GM19043 (cell line): ENCODE data around the gene POU4F1.
"Not testable (repeated sequence)": the region's sequence is repeated elsewhere in the genome, so short reads cannot be mapped to it uniquely, and the experiment has no call there.

Experiments
- ATAC-seq: cut with Tn5 transposase; IDR thresholded peaks from one replicate; pipeline ENCODE4 v1.9.1; 2021; ENCODE audit warnings: low read depth; ENCODE audit not compliant: unreplicated experiment

Gene POU4F1, protein sequence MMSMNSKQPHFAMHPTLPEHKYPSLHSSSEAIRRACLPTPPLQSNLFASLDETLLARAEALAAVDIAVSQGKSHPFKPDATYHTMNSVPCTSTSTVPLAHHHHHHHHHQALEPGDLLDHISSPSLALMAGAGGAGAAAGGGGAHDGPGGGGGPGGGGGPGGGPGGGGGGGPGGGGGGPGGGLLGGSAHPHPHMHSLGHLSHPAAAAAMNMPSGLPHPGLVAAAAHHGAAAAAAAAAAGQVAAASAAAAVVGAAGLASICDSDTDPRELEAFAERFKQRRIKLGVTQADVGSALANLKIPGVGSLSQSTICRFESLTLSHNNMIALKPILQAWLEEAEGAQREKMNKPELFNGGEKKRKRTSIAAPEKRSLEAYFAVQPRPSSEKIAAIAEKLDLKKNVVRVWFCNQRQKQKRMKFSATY

DNA sequence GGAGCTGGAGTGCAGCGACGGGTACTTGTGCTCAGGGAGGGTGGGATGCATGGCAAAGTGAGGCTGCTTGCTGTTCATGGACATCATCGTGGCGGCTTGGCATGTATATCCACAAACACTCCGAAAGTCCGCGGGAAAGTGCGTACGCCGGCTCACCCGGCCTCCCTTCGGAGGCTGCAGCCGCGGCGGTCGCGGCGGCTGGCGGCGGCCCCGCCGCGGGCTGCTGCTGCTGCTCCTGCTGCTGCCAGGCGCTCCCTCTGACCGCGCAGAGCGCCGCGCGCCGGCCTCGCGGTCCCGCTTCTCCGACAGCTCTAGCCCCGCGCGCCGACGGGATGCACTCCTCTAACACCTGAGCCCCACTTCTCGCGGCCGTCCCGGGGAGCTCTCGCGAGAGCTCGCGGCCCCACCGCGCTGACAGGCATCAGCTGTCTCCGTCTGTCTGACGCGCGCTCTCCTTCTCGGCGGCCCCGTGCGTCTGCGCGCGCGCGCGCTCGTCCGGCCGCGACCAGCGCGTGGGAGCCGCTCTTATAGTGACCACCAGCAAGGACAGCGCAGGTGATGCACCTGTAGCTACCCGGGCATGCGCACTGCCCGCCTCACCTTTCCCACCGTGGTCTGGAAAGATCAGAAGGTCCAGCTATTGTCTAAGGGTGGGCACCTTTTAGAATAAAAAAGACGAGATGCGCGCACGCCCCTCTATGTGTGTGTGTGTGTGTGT is at the start of gene POU4F1:
Gene POU4F1, minus strand, starts transcription at position 313 of the 718 bp plus-strand sequence. Its CDS starts 226 bp downstream, at position 87.
- ATAC-seq, result peak; percentile 74

DNA sequence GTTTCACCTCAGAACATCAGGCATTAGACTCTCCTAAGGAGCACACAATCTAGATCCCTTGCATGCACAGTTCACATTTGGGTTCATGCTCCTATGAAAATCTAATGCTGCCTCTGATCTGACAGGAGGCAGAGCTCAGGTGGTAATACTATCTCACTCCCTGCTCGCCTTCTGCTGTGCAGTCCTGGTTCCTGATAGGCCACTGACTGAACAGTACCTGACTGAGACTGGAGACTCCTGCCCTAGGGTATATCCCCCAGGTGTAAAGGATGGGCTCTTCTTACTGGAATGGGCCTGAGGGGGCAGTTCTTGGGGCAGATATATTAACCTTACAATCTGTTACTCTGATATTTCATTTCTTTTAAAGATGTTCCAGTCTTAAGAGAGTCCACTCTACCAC is 49.3 kb upstream of the POU4F1 start:
- no peak for ATAC-seq

DNA sequence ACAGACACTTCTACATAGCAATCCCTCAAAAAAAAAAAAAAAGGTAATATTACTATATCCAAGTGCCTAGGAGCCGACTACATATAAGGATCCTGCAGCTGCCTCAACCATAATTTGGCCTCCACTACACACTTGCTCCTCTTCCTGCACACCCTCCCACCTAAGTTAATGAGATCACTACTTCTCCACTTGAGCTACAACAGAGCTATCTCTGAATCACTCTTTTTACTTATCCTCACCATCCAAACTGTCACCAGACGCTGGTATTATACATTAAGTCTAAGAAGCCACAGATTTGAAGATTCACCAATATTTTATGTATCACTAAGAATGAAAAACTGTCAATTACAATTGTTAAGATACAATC is 47.3 kb upstream of the POU4F1 start:
- no peak for ATAC-seq

DNA sequence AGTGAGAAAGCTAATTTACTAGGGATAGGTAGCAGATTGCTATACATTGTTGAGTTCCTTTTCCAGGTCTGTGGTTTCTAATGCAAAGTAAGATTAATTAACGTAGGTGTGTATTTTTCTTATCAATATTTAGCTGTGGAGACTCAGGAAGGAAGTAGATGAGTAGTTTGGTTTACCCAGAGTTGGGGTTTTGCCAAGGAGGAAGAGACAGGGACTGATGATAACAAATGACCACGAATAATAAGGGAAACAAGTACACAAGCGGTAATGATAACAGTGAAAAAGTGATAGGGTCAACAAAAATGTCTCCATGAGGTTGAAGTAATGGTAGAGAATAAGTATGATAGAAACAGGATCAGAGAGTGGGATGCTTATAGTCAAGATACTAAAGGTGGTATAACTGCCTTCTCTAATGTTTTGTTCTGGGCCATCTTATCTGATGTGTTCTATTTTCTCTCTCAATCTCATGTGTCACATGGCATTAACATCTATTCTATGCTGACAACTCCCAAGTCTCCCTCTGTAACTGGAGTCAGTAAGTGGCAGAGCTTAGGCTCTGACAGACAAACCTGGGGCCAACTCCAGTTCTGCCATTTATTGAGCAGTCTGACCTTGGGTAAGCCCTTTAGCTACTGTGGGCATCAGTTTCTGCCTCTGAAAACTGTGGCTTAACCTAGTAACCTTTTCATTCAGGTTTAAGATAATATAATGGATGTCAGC is 46.8 kb upstream of the POU4F1 start:
- ATAC-seq, result no peak

DNA sequence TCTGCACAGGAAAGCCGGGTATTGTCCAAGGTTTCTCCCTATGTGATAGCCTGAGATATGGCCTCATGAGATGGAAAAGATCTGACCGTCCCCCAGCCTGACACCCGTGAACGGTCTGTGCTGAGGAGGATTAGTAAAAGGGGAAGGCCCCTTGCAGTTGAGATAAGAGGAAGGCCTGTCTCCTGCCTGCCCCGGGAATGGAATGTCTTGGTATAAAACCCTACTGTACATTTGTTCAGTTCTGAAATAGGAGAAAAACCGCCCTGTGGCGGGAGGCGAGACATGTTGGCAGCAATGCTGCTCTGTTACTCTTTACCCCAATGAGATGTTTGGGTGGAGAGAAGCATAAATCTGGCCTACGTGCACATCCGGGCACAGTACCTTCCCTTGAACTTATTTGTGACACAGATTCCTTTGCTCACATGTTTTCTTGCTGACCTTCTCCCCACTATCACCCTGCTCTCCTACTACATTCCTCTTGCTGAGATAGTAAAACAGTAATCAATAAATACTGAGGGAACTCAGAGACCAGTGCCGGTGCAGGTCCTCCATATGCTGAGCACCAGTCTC is 43.8 kb upstream of the POU4F1 start:
- ATAC-seq, result not testable (repeated sequence)

DNA sequence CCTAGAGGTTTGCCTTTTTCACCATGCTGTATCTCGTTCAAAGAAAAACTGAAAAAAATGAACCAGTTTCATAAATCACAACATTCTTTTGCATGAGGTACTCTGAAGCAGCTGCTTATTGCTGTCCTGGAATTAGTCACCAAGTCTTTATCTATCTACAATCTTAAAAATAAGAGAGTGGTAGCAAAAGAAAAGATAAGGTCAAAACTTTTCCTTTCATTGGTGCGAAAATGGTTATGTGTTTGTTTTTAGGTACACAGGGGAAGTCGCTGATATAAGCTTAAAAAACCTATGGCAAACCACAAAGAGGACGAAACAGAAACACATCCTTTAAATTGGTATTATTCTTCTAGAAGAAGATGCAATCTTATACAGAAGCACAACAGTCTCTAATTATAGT is 34.9 kb upstream of the POU4F1 start:
- no peak for ATAC-seq

DNA sequence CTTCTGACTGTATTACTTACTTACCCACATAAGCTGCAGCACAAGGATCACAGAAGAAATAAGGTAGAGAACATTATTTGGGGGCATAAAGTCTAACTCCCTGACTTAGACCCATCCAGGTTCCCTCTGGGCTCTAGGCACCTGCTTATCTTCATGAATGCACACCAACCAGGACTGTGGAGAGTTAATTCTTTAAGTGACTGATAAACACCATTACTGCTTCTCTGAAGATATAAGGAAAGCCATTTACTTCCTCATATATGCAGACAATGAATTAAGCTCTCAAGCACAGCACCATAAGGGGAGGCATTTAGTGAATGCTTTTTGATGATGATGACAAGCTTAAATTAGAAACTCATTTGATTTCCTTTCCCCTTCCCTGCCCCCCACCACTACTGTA is 33.1 kb upstream of the POU4F1 start:
- no peak for ATAC-seq

DNA sequence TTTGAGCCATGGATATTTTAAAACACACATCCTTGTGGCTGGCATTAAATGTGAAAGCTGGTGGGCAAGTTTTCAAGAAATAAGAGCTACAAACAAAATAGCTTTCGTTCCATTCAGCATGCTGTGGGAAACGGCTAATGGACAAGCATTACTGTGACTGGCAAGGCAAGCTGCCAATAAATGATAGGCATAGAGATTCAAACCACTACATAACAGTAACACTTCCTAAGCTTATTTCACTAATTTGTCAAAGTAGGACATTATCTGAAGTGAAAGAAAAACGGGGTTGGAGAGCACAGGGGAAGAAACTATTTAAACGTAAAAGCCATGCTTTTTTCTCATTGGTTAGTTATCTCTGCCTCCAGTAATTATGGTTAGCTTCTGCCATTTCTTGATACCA is 29.6 kb upstream of the POU4F1 start:
- ATAC-seq, result no peak

DNA sequence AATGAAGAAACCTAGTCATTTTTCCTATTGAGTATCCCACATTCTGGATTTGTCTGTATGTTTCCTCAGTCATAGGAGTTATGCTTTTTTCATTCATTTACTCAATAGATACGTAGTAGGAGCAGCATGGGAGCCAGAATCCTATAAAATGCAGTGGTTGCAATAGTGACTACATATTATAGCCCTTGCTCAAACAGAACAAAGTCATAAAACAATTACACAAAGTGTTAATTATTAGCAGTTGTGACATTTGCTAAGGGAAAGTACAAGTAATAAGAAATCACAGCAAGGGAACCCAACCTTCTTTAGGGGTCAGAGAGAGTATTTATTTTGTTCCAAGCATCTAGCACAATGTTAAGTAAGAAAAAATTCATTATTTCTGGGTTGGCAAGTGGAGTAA is 27.7 kb upstream of the POU4F1 start:
- ATAC-seq, result no peak

DNA sequence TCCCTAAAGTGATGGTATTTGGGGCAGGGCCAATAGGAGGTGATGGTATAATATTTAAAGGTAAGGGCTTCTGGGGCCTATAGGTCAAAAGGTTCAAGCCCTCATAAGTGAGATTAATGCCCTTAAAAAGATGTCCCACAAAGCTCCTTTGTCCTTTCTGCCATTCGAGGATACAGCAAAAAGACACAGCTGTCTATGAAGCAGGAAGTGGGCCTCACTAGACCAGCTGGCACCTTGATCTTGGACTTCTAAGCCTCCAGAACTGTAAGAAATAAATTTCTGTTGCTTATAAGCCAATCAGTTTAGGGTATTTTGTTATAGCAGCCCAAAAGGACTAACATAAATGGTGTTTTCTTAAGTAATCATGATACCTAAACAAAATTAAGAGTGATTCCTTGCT is 27.2 kb upstream of the POU4F1 start:
- no peak for ATAC-seq

DNA sequence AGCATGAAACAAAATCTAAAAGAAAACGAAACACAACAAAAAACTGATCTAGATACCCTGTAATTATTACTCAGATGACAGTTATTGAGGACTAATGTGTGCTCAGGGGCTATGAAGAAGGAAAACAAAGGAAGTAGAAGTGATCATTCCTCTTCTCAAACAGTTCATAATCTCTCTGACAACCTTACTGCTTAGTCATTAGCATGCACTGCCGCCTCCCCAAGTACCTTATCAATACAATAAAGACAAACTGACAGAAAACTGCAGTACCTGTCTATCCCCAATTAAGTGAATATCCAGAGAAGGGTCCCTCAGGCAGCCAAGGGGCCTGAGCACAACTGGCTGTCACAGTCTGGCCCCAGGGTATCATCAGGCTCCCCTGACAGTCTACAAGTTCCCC is 22.0 kb upstream of the POU4F1 start:
- ATAC-seq, result no peak

DNA sequence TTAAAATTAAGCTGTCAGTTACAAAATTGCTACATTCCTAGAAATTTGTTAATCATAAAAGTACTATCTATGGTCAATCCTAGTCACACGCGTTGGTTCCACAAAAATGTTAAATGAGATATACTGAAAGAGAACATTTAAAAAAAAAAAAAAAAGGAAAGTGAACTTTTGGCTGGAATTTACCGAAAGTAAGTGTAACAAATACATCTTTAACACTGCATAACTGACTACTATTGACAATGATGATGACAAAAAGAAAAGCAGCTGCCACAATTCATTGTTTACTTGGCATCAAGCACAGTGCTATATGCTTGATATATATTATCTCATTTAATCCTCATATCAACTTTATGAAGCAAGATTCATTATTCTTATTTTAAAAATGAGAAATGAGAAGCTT is 19.8 kb upstream of the POU4F1 start:
- no peak for ATAC-seq

DNA sequence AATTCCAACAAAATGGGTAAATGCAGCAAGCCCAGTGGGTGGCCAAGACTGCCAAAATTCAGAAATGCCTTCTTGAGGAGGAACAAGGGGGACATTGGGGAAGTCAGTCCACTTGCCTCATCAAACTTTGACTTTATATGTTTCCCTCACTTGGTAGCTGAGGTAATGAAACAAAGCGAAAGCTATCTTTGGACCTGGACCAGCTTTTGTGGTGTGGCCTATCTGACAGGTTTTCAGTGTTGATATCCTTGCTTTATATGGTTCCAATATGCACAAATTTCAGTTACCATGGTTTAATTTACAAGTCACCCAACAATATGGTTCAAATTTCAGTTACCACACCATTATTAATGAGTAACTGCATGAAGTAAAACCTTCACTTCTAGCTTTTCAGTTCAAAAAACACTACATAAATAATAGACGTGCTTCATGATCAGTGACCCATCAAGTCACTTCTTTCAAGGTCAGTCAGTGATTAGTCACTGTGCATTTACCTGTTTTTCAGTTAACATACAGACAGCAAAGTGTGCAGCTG is 17.7 kb upstream of the POU4F1 start:
- peak; percentile 39 for ATAC-seq

DNA sequence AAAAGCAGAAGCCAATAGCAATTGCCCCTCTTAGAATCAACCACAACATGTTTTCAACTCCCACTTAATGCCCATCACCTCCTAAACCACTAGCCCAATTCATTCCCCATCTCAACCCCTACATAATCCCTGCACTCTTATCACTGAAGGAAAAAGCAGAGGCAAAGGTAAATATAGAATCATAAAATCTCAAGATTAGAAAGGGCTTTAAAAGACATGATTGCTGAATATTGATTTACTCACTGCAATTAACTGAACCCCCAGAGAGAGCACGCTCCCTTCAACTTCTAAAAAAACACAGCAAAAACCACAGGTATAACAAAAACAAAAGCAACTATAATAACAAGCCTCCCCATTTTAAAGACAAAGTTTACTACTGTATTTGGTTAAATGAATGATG is 15.1 kb upstream of the POU4F1 start:
- no peak for ATAC-seq

DNA sequence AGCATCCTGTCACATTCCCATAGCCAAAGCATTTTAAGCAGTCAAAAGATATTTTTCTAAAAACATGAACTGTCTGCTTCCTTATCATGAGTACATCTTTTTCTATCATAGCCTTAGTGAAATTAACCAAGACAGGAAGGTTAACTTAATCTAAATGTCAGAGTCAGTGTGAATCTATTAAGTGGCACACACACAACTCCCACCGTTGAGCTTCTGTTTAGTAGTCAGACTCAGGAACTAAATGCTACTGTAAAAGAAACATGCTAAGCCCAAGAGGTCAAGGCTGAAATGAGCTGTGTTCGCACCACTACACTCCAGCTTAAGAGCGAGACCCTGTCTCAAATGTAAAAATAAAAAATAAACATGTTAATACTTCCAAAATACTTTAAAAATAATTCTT is 7.7 kb upstream of the POU4F1 start:
- no peak for ATAC-seq

DNA sequence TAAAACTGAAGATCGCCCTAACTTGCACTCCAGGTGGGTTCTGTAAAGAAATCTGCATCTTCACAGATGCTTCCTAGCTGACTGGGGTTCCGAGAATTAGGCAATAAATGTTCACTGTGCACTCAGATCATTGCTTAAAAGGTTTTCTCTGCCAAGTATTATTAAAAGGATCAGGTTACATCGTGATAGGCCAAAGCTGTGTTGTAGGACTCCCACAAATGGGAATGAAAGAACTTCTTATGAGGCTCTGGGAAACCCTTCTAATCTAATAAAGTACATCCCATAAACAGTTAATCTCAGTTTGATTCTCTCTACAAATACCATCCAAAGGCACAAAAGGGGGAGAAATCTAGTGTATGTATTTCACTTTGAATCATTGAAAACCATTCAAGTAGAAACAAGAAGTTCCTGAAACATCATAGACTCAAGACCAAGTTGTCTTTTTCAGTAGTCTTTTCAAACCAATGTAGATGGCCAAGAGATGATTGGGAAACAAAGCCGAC is 7.1 kb upstream of the POU4F1 start:
- no peak for ATAC-seq

DNA sequence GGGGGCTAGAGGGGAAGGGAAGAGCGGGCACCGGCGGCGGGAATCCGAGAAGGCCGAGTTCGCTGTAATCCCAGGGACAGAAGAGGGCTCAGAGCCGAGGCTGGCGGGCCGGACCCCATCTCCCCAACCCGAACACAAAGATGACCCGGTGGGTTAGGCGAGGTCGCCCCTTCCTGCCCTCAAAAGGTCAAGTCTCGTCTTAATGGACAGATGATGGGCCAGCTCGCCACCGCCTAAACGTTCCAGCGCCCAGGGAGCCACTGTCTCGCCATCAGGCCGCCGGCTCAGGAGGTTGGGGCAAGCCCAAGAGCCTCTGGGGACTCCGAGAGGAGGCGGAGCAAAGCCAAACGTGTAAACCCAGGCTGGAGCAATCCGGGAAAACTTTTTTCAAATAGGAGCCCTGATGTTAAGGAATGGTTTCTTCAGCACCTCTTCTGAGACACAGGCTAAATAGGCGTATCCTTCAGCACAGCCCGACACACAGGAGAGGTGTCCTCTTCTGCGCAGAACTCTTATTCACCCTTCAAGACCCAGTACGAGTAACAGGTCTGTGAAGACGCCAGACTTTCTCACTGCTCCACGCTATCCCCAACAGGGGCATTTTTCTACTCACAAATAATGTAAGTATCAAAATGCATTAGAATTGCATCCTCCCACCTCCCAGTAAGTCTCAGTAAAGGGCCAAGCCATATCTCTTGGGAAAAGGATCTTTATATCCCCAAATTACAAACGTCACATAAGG is 6.3 kb upstream of the POU4F1 start:
- no peak for ATAC-seq

DNA sequence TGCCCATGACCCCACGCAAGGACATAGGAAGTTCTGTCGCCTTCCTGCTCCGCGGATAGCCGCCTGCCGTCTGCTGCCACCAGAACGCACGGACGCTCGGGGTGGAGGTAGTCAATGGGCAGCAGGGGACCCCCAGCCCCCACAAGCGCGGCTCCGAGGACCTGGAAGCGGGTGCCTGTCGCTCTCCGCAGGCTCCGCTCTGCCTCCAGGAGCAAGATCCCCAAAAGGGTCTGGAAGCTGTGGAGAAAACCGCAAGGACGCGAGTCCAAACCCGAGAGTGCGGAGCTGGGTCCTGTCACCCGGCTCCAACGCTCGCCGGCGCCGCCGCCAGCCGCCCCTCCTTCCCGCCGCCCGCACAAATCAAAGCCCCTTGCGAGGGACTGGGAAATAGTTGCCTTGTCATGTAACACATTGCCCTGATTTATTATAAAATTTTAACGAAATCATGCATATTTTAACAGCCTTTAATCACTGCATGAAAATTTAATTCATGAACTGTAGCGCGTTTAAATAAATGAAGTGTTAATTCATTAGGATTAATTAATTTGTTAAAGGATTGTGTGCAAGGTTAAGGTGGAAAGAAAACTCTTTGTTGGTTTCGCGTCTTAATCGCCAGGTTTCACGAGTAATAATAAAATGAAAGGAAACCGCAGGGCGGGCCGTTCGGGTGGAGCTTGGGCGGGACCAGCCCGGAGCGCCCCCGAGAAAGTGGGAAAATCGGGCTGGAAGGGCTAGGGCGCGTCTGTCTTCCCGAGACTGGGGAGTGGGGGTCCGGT is 5.5 kb upstream of the POU4F1 start:
- no peak for ATAC-seq

DNA sequence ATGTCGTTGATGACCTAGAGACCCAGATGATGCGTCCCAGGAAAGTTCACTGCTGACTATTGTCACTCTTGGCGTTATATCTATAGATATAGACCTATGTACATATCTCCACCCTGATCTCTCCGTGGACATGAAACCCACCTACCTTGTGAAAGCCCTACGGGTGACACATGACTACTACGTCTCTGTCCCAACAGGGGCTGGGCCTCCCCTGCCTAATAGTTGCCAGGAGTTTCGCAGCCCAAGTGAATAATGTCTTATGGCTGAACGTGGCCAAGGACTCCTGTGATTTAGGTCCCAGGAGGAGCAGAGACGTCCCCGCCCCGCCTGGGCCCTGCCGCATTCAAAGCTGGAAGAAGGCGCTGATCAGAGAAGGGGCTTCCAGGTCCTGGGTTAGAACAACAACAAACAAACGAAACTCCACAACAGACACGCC is 4.9 kb upstream of the POU4F1 start:
- ATAC-seq, result no peak
